ENCODE measurements around the gene TAOK3. TPM values are rescaled to one million over a fixed set of nuclear protein-coding genes. Genes with fewer than 3 reads are reported as not detected.
"Not testable (repeated sequence)": the region's sequence is repeated elsewhere in the genome, so short reads cannot be mapped to it uniquely, and the experiment has no call there.

TAOK3 gene
- total RNA-seq, 1 experiment from 2014 or later = 39.1 TPM

GRCh38 chr12:118140825-118141224 lies 231.9 kb downstream of the TAOK3 start:
- CTCF ChIA-PET = no interaction called here
- no peak overlapping the region for H3K27ac Mint-ChIP-seq (ENCODE audit: unreplicated experiment)
- no peak overlapping the region for H3K4me3 Mint-ChIP-seq (ENCODE audit: low read depth, unreplicated experiment)
- peaks cover 73% of the 10 kb centered on the region for H3K36me3 Mint-ChIP-seq (ENCODE audit: insufficient read depth, unreplicated experiment)
- DNase-seq = no peak
- H3K4me1 Mint-ChIP-seq (ENCODE audit: low read depth, unreplicated experiment) = peaks cover 8% of the 10 kb centered on the region
- H3K9me3 Mint-ChIP-seq (ENCODE audit: low read depth, unreplicated experiment) = no peaks in the 10 kb centered on the region
- intact Hi-C loops (cut with micrococcal nuclease; ENCODE audit: unreplicated experiment) = no loop called here
- no TSS peak for BruUV-seq (replicated peaks)
- TF ChIP-seq CTCF (IDR thresholded peaks at IDR 0.05; ENCODE audit: unreplicated experiment) = no peak
- no peaks in the 10 kb centered on the region for H3K27me3 Mint-ChIP-seq (ENCODE audit: unreplicated experiment)

GRCh38 chr12:118137148-118137678 lies 235.5 kb downstream of the TAOK3 start:
- H3K9me3 Mint-ChIP-seq (ENCODE audit: low read depth, unreplicated experiment) = no peaks in the 10 kb centered on the region
- H3K36me3 Mint-ChIP-seq (ENCODE audit: insufficient read depth, unreplicated experiment) = peaks cover 60% of the 10 kb centered on the region
- DNase-seq = no peak
- peaks cover 18% of the 10 kb centered on the region for H3K4me1 Mint-ChIP-seq (ENCODE audit: low read depth, unreplicated experiment)
- CTCF ChIA-PET = interaction anchor here (0.5 kb wide), 1 partner anchor 76 kb away, joined by 4 read pairs; the partner anchor contains the start of gene WSB2
- H3K27ac Mint-ChIP-seq (ENCODE audit: unreplicated experiment) = peak overlapping the region; percentile 60
- intact Hi-C loops (cut with micrococcal nuclease; ENCODE audit: unreplicated experiment) = loop anchor here (10.0 kb wide), 1 partner anchor 262 kb away; no protein-coding TSS in a partner anchor
- no peaks in the 10 kb centered on the region for H3K27me3 Mint-ChIP-seq (ENCODE audit: unreplicated experiment)
- peak overlapping the region; percentile 86 for H3K4me3 Mint-ChIP-seq (ENCODE audit: low read depth, unreplicated experiment)
- BruUV-seq (replicated peaks) = TSS peak; percentile 73
- no peak for TF ChIP-seq CTCF (IDR thresholded peaks at IDR 0.05; ENCODE audit: unreplicated experiment)

GRCh38 chr12:118136559-118137003 lies 236.1 kb downstream of the TAOK3 start:
- TF ChIP-seq CTCF (IDR thresholded peaks at IDR 0.05; ENCODE audit: unreplicated experiment) = no peak
- peaks cover 24% of the 10 kb centered on the region for H3K4me1 Mint-ChIP-seq (ENCODE audit: low read depth, unreplicated experiment)
- BruUV-seq (replicated peaks) = no TSS peak
- peak overlapping the region; percentile 60 for H3K27ac Mint-ChIP-seq (ENCODE audit: unreplicated experiment)
- peak; percentile 24 for DNase-seq
- no peaks in the 10 kb centered on the region for H3K9me3 Mint-ChIP-seq (ENCODE audit: low read depth, unreplicated experiment)
- CTCF ChIA-PET = interaction anchor here (0.5 to 2.4 kb wide), 4 partner anchors 15 to 1674 kb away, joined by 4 to 11 read pairs (median 6); partner anchors contain the start of genes SUDS3 and WSB2
- intact Hi-C loops (cut with micrococcal nuclease; ENCODE audit: unreplicated experiment) = loop anchor here (10.0 kb wide), 1 partner anchor 262 kb away; no protein-coding TSS in a partner anchor
- no peaks in the 10 kb centered on the region for H3K27me3 Mint-ChIP-seq (ENCODE audit: unreplicated experiment)
- H3K4me3 Mint-ChIP-seq (ENCODE audit: low read depth, unreplicated experiment) = peak overlapping the region; percentile 86
- peaks cover 57% of the 10 kb centered on the region for H3K36me3 Mint-ChIP-seq (ENCODE audit: insufficient read depth, unreplicated experiment)

- intact Hi-C loops (cut with micrococcal nuclease; ENCODE audit: unreplicated experiment) = loop anchor here (10.0 kb wide), 1 partner anchor 261 kb away; no protein-coding TSS in a partner anchor
- no peak for TF ChIP-seq CTCF (IDR thresholded peaks at IDR 0.05; ENCODE audit: unreplicated experiment)
- BruUV-seq (replicated peaks) = no TSS peak
Measured at GRCh38 chr12:118135788-118136558, 236.7 kb downstream of the TAOK3 start, which contains the start of gene PEBP1. PEBP1 (plus strand) TSS chr12:118136124; CDS start chr12:118136210, 86 bp downstream.

GRCh38 chr12:118129436-118129835 lies 243.3 kb downstream of the TAOK3 start:
- CTCF ChIA-PET = interaction anchor here (0.6 kb wide), 2 partner anchors 13 to 143 kb away, joined by 3 read pairs; no protein-coding TSS in a partner anchor
- H3K27ac Mint-ChIP-seq (ENCODE audit: unreplicated experiment); DNase-seq; H3K4me3 Mint-ChIP-seq (ENCODE audit: low read depth, unreplicated experiment); H3K9me3 Mint-ChIP-seq (ENCODE audit: low read depth, unreplicated experiment); H3K27me3 Mint-ChIP-seq (ENCODE audit: unreplicated experiment); intact Hi-C loops (cut with micrococcal nuclease; ENCODE audit: unreplicated experiment); BruUV-seq (replicated peaks): not testable (repeated sequence)
- Mint-ChIP-seq H3K4me1 (ENCODE audit: low read depth, unreplicated experiment) (peaks cover 14% of the 10 kb centered on the region), H3K36me3 (ENCODE audit: insufficient read depth, unreplicated experiment) (peaks cover 10% of the 10 kb centered on the region)

More at GRCh38 chr12:118135788-118136558, 236.7 kb downstream of the TAOK3 start, which contains the start of gene PEBP1:
- peak within 1 kb of the TSS; percentile 86 for H3K4me3 Mint-ChIP-seq (ENCODE audit: low read depth, unreplicated experiment)
- CTCF ChIA-PET = interaction anchor here (0.5 to 2.4 kb wide), 4 partner anchors 15 to 1674 kb away, joined by 3 to 11 read pairs (median 6); partner anchors contain the start of gene SUDS3
- H3K9me3 Mint-ChIP-seq (ENCODE audit: low read depth, unreplicated experiment) = no peaks in the 10 kb centered on the region
- no peaks in the 10 kb centered on the region for H3K27me3 Mint-ChIP-seq (ENCODE audit: unreplicated experiment)
- H3K36me3 Mint-ChIP-seq (ENCODE audit: insufficient read depth, unreplicated experiment) = peaks cover 56% of the 10 kb centered on the region
- peak within 1 kb of the TSS; percentile 92 for H3K27ac Mint-ChIP-seq (ENCODE audit: unreplicated experiment)
- DNase-seq = peak; percentile 98
- peaks cover 29% of the 10 kb centered on the region for H3K4me1 Mint-ChIP-seq (ENCODE audit: low read depth, unreplicated experiment)
